Effector CD8-positive, alpha-beta T cell (primary cell): ENCODE data around the gene MSL3.

Experiments
- DNase-seq: peaks from one replicate; lab custom pipeline; 2025; lab: John Stamatoyannopoulos, UW

The MSL3 gene

DNA sequence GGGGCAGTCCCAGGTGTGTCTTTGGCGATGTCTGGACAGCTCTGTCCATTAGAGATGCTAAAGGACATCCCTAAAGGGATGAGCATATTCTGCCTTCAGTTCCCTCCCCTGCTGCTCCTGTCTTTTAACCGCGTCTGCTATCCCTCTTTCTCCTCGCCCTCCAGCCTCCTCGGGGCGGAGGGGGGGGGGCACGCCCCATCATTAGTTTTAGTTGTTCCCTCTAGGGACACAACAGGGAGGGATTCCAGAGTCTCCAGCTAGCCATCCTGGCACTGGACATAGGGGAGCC is 1.1 kb downstream of the MSL3 start:
- DNase-seq, result no peak

DNA sequence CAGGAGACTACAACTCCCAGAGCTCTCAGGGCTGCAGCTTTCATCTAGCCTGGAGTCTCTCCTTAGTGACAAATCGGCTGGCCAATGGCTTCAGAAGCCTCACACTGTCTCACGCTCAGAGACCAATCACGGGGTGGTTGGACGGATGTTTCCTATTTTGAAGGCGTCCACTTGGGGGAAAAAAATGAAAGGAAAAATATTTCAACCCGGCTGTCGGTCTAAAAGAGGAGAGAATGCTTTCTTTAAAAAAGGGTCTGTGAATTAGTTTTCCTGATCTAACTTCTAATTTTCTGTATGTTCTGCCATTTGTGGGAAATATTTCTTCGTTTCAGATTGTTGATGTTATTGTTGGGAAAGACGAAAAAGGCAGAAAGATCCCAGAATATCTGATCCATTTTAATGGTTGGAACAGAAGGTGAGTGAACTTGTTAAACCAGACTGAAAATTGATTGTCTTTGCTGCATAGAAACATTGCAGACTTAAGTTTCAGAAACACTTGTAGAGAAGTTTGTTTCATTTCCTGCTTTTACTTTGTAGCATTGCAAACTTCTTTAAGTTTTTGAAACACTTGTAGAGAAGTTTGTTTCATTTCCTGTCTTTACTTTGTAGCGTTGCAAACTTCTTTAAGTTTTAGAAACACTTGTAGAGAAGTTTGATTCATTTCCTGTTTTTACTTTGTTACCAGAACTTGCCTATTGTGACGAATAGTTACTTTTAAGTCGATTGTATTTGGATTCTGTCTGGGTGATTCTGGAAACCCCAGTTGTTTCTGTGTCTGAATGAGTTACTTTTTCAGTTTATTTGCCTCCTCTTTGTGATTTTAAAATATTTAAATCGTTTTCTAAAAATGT is 1.6 kb downstream of the MSL3 start:
- DNase-seq, result peak; percentile 64

DNA sequence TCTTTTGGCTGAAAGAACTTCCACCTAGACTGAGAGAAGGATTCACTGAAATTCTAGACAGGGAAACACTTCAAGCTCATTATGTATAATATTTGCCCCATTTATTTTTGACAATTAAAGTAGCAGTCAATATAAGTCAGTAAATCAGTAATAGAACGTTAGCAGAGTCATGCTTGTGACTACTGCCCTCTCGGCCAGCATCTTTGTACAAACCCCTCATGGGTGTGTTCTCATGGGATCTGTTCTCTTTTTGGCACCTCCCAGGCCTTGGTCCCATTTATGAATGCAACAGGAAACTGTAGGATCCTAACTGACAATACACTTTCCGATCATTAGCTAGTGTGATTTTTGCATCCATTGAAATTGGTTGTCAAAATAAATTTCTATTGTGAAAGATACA is 2.9 kb downstream of the MSL3 start:
- DNase-seq, result no peak

DNA sequence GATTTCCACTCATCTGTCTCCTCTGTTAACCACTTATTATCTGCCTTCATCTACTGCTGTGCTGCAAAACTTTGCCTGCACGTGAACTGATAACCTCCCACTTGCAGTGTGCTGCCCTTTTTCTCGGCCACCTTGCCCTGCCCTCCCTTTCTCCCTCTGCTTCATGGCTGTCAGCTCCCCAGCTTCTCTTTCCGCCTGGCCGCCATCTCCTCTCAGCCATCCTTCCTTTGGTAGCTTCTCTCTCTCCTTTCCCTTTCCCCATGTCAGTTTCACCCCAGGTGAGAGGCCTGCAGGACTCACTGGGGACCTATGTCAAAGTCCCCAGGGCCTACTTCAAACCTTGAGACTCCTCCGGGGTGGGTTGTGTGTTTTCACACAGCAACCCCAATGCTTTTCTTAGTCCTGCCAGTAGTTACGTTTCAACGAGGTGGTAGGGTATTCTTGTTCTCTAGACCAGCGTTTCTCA is 6.6 kb downstream of the MSL3 start:
- DNase-seq, result no peak

DNA sequence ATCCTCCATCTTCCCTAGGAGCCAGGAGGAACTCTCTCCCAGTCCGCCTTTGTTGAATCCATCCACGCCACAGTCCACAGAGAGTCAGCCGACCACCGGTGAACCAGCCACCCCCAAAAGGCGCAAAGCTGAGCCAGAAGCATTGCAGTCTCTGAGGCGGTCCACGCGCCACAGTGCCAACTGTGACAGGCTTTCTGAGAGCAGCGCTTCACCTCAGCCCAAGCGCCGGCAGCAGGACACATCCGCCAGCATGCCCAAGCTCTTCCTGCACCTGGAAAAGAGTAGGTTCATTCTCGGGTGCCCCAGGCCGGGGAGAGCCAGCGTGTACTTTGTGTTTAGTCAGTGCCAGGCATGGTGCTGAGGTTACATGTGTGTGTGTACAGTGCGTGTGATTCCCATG is 7.4 kb downstream of the MSL3 start:
- DNase-seq, result no peak

DNA sequence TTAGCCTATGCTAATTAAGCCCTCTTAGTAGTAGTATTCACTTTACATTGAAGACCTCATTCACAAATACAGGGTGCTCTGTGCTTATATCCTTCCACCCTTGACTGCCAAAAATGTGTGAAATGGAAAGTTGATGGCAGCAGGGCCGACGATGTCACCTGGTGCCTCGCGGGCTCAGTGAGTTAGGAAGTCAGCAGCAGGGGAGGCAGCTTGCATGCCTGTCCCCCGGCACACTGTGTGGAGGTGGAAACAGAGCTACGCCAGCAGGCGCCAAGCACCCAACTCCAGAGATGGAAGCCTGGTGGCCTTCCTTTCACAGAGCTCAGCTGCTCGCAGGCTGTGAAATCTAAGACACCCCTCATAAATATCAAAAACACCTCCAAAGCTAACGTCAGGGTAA is 8.4 kb downstream of the MSL3 start:
- no peak for DNase-seq

DNA sequence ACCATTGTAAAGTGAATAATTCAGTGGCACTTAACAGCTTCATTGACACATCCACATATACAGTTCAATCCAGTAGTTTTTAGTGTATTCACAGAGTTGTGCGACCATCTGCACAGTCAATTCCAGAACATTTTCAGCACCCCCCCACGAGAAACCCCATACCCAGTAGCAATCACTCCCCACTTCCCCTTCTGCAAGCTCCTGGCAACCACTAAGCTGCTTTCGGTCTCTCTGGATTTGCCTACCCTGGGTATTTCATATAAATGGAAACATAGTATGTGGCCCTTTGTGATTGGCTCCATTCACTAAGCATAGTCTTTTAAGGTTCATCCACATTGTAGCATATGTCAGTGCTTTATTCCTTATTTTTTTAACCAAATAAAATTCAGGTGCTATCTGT is 10.0 kb downstream of the MSL3 start:
- DNase-seq, result no peak

DNA sequence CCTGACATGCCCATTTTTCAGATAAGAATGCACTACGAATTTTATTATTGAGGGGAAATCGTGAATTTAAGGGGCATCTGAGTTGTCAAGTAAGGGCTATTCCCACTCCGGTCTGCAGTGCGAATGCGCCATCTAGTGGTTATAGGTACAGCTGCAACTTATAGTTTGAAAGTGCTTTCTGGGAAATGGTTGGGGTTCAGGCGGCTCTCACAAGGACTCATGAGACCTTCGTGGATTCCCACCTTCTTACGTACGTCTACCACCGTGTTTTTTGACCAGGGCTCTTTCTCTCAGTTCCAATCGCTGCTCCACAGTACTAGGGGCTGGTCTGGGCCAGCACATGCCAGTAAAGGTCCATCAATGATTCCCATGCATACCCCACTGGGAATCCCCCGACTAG is 12.3 kb downstream of the MSL3 start:
- peak; percentile 6 for DNase-seq

DNA sequence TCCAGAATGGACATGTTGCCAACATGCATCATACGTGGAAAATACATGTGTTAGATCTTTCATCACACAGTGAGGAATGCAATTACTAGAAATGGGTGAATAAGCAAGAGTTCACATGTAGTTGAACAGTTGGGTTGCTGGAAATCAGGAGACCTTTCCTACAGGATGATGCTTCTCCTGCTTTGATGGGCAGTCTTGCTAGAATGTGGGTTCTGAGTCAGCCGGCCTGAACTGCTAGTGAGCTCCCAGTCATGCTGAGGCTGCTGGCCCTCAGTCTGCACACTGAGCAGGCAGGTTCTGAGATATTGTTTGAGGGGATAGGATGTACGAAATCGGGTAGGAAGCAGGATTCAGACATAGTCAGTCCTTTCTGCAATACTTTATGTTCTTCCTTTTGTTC is 20.2 kb downstream of the MSL3 start:
- no peak for DNase-seq

DNA sequence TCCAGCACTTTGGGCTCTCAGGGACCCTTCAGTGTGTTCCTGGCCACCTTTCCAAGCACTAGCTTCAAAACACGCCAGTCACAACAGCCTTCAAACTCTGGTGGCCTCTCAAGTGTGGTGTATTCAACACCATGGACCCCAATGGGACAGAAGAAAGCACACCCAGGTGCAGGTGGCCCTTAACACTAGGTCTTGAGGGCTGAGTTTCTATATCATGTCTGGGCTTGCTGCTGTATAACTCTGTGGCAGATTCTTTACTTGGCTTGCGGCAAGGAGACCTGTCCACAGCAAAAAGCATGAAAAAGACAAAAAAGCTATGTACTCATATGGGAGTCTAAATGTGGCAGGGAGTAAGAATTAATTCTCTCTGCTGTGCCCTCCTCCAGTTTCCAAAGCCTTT is 23.1 kb downstream of the MSL3 start:
- DNase-seq, result no peak

DNA sequence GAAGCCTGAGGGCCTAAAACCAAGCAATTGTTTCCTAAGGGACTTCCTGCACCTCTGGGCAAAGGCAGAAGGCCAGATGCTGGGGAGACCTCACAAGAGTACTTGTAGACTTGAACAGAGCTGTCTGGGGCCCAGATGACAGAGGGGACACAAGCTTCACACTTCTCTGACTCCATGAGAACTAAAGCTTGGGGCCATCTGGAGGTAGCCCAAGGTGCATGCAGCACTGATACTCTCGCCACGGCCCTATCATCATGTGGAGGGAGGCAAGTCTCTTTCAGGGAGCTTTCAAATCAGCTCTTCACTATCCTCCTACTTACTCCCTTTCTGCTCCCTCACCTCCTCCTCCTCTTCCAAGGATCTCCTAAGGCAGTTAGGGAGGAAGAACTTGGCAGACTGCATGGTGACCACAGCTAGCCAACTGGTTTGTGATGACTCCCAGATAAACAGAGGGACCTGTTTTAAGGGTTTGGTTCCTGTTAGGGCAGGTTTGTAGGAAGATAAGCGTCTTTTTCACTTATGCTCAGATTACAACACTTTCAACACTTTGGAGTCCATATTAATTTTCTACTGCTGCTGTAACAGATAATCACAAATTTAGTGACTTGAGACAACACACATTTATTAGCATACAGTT is 23.8 kb downstream of the MSL3 start:
- no peak for DNase-seq

DNA sequence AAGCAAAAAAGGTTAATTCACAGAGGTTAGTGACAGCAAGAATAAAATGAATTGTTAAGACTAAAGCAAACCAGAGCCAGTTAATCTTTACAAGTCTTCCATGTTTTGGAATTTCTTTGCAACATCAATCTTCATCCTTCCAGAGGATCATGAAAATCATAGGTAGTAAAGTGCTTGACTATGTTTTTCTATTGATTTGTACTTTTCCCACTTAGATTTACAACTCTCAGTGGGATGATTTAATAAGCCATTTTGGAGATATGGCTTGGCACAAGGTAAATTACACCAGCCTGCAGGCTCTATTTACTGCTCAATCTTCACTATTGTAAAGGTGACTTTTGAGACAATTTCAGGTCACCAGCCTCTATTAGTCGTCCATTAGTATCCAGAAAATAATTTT is 26.5 kb downstream of the MSL3 start:
- DNase-seq, result no peak

DNA sequence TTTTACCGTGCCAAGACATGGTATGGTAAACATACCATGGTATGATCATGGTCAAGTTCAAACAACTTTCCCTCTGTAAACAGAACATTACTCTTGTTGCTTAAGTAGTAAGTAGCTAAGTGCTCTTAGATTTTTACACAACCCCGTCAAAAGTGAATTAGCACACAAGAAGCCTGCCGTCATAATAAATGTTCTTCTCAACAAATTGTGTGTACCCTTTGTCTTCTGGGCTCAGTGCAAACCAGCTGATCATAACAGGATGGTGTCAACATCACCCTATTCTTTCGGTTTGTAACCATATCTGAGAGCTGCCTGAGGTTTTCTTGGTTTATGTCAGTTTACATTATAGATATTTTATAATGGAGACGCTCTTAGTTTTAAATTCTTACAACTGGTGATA is 28.8 kb downstream of the MSL3 start:
- DNase-seq, result no peak

DNA sequence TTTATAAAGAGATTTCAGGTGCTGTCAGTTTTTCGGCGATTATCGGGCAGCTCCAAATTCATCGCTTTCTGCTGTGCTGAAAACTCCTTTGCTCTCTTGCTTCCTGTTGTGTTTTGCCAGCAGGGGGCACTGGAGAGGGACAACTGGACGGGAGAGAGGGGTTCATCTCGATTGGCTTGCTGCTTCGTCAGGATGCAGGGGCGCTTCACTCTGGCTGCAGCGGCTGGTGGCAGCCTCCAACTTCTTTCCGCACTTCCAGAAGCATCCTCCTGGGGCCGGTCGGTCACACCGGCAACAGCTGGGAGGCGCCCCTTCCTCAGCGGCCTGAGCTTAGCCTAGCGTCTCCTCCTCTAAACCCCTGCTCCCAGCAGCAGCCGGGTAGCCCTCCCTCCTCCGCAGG is 29.5 kb downstream of the MSL3 start:
- peak; percentile 65 for DNase-seq

DNA sequence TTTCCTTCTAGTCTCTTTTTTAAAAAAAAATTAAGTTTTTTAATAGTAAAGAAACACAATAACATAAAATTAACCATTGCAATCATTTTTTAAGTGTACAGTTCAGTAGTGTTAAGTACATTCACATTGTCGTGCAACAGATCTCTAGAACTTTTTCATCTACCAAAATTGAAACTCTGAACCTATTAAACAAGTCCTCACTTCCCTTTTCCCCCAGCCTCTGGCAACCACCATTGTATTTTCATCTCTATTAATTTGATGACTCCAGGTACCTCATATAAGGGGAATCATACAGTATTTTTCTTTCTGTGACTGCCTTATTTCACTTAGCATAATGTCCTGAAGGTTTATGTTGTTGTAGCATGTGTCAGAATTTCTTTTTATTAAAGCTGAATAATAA is 31.8 kb downstream of the MSL3 start:
- DNase-seq, result no peak

DNA sequence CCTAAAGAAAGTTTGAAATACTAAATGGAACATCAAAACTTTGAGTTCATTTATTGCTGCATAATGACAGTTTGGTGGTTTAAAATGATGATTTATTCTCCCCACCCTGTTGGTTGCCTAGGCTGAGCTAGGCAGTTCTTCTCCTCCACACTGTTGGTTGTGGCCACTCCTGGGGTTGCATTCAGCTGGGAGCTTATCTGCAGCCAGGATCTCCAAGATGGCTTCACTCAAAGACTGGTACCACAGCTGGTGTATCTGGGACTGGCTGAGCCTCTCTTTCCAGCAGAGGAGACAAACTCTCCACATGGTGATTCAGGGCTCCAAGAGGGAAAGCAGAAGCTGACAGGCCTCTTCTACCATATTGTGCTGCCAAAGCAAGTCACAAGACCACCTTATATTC is 33.1 kb downstream of the MSL3 start:
- DNase-seq, result no peak

DNA sequence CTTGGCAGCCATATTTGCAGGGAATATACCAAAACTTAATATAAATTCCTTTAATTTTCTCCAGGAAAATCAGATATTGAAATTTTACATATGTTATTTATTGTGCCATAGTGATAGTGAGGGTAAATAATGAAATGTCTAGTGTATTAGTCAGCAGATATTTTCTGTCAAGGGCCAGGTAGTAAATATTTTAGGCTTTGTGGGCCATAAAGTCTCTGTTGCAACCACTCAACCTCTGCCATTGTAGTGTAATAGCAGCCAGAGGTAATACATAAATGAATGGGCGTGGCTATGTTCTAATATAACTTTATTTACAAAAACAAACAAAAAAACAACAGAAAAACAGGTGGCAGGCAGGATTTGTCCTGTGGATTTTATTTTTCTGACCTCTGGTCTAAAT is 33.5 kb downstream of the MSL3 start:
- no peak for DNase-seq

DNA sequence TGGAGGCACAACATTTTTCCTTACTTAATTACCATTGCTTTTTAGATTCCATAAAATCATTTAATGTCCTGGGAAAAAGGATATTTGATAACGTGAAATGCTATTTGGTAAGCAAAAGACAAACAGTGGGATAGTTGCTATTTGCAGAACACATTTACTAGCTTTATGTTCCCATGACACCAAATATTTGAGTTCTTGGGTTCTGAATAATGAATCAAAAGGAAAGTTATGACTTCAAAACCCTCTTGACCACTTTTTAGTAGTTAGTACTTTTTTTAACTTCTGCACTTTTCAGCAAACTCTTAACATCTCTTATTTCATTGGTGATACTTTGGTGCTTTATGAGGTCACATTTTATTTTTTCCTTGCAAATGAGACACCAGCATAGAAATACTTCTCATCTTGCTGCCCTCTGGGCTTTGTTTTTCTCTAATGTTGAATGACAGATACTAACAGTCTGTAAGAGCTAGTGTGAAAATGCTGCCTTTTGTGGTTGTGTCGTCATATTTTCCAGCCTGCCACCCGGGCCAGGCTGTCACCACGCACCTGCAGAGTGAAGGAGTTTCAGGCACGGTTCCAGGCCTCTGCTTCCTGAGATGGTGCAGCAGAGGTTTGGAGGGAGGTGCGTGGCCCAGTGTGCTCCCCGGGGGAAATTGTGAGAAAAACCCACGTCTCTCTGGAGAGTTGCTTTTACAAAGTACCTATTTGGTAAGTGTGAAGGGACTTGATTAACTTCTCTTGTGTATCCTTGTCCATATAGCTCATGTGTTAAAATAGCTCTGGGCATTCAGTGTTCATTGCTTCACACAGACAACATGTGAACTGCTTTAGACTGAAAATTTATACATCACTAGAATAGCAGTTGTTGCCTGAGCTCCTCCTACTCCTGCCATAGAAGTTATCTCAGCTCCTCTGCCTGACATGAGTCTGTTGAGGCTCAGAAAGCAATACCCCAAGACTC is 34.7 kb downstream of the MSL3 start:
- peak; percentile 13 for DNase-seq

DNA sequence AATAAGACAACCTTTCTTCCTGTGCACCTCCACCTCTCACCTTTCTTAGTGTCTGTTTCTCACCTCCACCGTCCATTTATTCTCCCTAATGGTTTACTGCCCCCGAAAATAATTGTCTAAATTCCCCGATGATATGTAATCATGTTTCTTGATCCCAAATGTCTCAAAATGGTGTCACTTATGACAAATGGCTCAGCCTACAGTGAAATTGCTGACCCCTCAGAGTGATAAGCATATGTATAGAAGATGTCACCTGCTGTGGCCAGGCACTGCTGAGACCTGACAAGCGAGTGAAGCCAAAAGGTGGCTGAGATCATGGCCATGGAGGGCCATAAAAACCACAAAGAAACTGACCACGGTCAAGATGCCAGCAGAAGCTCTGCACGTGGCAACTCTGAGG is 35.7 kb downstream of the MSL3 start:
- no peak for DNase-seq

DNA sequence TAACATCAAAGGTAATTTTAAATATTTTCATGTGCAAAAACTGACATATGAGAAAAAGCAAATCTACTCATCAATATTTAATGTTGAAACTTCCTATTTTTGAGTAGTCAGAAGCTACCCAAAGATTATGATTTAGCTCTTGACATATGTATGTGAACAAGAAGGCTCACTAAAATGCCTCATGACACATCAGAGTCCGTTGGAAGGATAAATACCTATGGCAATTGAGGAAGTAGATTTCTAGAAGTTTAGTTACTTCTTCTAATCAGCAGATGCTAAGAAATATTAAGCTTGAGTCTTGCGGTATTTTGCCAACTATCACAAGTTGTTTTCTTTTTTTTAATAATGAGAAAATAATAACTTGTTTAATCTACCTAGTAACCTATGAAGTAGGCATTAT is 55.3 kb downstream of the MSL3 start:
- no peak for DNase-seq
